DMS79 treated with DMSO at 0.1 percent for 48 hours (cell line): ENCODE measurements around the gene FKBP1B.
"Not testable (repeated sequence)": the region's sequence is repeated elsewhere in the genome, so short reads cannot be mapped to it uniquely, and the experiment has no call there.

Source experiments
- DNase-seq: peaks from one replicate; lab custom pipeline; 2025; lab: John Stamatoyannopoulos, UW

FKBP1B gene

GRCh38 chr2:24104110-24104650 is 54.6 kb downstream of the FKBP1B start:
- no peak for DNase-seq

GRCh38 chr2:24104906-24105305 is 55.4 kb downstream of the FKBP1B start:
- DNase-seq, result no peak

- no peak for DNase-seq
Measured at GRCh38 chr2:24105816-24106215, 56.3 kb downstream of the FKBP1B start.

GRCh38 chr2:24106786-24107185 is 57.2 kb downstream of the FKBP1B start:
- DNase-seq, result no peak

- DNase-seq, result no peak
Measured at GRCh38 chr2:24107336-24107735, 57.8 kb downstream of the FKBP1B start.

- DNase-seq, result not testable (repeated sequence)
Measured at GRCh38 chr2:24109431-24109830, 59.9 kb downstream of the FKBP1B start.

GRCh38 chr2:24110660-24111303 is 61.2 kb downstream of the FKBP1B start:
- no peak for DNase-seq

- no peak for DNase-seq
Measured at GRCh38 chr2:24111407-24111901, 61.9 kb downstream of the FKBP1B start.
